Vagina (tissue), 2 donors: ENCODE results near the gene SLC9A9.
"Not testable (repeated sequence)": the region's sequence is repeated elsewhere in the genome, so short reads cannot be mapped to it uniquely, and the experiment has no call there.

Experiments used
- CTCF ChIP-seq, 3 experiments: fragments of 450-650 bp in 2 of 3; fragments of 200-600 bp in 1 of 3; sonication (generic) in 1 of 3; IDR thresholded peaks; one replicate each; pipeline ENCODE4 v1.5.1; 2017 to 2019; ENCODE audit warnings: antibody characterized with exemption in 3 of 3, mild to moderate bottlenecking in 2 of 3, moderate library complexity in 2 of 3
- POLR2AphosphoS5 ChIP-seq, 2 donors: sonication (generic); formaldehyde crosslinking; IDR thresholded peaks; one replicate each; pipeline ENCODE4 v1.9.0; 2017; ENCODE audit warnings: antibody characterized with exemption in 2 of 2, mild to moderate bottlenecking in 2 of 2, low read depth in 1 of 2; ENCODE audit not compliant: insufficient read depth in 1 of 2

GRCh38 chr3:143517131-143517530 is 331.1 kb downstream of the SLC9A9 start:
- TF ChIP-seq CTCF (IDR thresholded peaks at IDR 0.05); POLR2AphosphoS5 (IDR thresholded peaks at IDR 0.05; ENCODE audit: insufficient read depth in 1 of 2, low read depth in 1 of 2): not testable (repeated sequence)
